Measurements from ENCODE around the gene PSAPL1.

PSAPL1 gene

GRCh38 chr4:7424553-7425111, 10.1 kb downstream of the PSAPL1 start:
- no peak for TF ChIP-seq CTCF (IDR thresholded peaks at IDR 0.05; ENCODE audit: insufficient read depth, low read length, poor library complexity, severe bottlenecking)
- Histone ChIP-seq H3K27me3 (replicated peaks; ENCODE audit: control insufficient read depth, insufficient read depth, low read length) (peaks cover 1% of the 10 kb centered on the region), H3K36me3 (ENCODE audit: control insufficient read depth, insufficient read depth, low read length) (no peaks in the 10 kb centered on the region), H3K4me3 (replicated peaks; ENCODE audit: low read depth, low read length) (no peak overlapping the region)
- no peak for DNase-seq (ENCODE audit: extremely low read depth, insufficient read length)

GRCh38 chr4:7423801-7424552, 10.8 kb downstream of the PSAPL1 start:
- Histone ChIP-seq H3K27me3 (replicated peaks; ENCODE audit: control insufficient read depth, insufficient read depth, low read length) (peaks cover 1% of the 10 kb centered on the region), H3K36me3 (ENCODE audit: control insufficient read depth, insufficient read depth, low read length) (no peaks in the 10 kb centered on the region), H3K4me3 (replicated peaks; ENCODE audit: low read depth, low read length) (no peak overlapping the region)
- no peak for TF ChIP-seq CTCF (IDR thresholded peaks at IDR 0.05; ENCODE audit: insufficient read depth, low read length, poor library complexity, severe bottlenecking)
- DNase-seq (ENCODE audit: extremely low read depth, insufficient read length), result no peak

GRCh38 chr4:7423391-7423790, 11.3 kb downstream of the PSAPL1 start:
- Histone ChIP-seq H3K27me3 (replicated peaks; ENCODE audit: control insufficient read depth, insufficient read depth, low read length) (peaks cover 1% of the 10 kb centered on the region), H3K36me3 (ENCODE audit: control insufficient read depth, insufficient read depth, low read length) (no peaks in the 10 kb centered on the region), H3K4me3 (replicated peaks; ENCODE audit: low read depth, low read length) (no peak overlapping the region)
- TF ChIP-seq CTCF (IDR thresholded peaks at IDR 0.05; ENCODE audit: insufficient read depth, low read length, poor library complexity, severe bottlenecking), result no peak
- DNase-seq (ENCODE audit: extremely low read depth, insufficient read length), result no peak

GRCh38 chr4:7422898-7423180, 11.9 kb downstream of the PSAPL1 start:
- peaks cover 1% of the 10 kb centered on the region for H3K27me3 ChIP-seq (replicated peaks; ENCODE audit: control insufficient read depth, insufficient read depth, low read length)
- TF ChIP-seq CTCF (IDR thresholded peaks at IDR 0.05; ENCODE audit: insufficient read depth, low read length, poor library complexity, severe bottlenecking), result no peak
- no peak for DNase-seq (ENCODE audit: extremely low read depth, insufficient read length)

GRCh38 chr4:7422151-7422897, 12.4 kb downstream of the PSAPL1 start:
- DNase-seq (ENCODE audit: extremely low read depth, insufficient read length), result no peak
- H3K27me3 ChIP-seq (replicated peaks; ENCODE audit: control insufficient read depth, insufficient read depth, low read length), result peaks cover 1% of the 10 kb centered on the region
- TF ChIP-seq CTCF (IDR thresholded peaks at IDR 0.05; ENCODE audit: insufficient read depth, low read length, poor library complexity, severe bottlenecking), result no peak
- no peak overlapping the region for H3K4me3 ChIP-seq (replicated peaks; ENCODE audit: low read depth, low read length)
- H3K36me3 ChIP-seq (ENCODE audit: control insufficient read depth, insufficient read depth, low read length), result no peaks in the 10 kb centered on the region

More at GRCh38 chr4:7422898-7423180, 11.9 kb downstream of the PSAPL1 start:
- Histone ChIP-seq H3K36me3 (ENCODE audit: control insufficient read depth, insufficient read depth, low read length) (no peaks in the 10 kb centered on the region), H3K4me3 (replicated peaks; ENCODE audit: low read depth, low read length) (no peak overlapping the region)
